IPS-20b (cell line): ENCODE data around the gene CCDC32.

ENCODE experiments used
- H3K27ac ChIP-seq: one replicate; pipeline ENCODE4 v1.5.1; 2013; ENCODE audit warnings: low read length
- H3K27me3 ChIP-seq: 2 replicates; pipeline ENCODE4 v1.6.1; 2013; ENCODE audit warnings: mild to moderate bottlenecking, low read length, inconsistent platforms; ENCODE audit not compliant: insufficient read depth
- H3K36me3 ChIP-seq: 2 replicates; pipeline ENCODE4 v1.6.1; 2013; ENCODE audit warnings: low read depth, mild to moderate bottlenecking, inconsistent platforms, low read length, moderate library complexity; ENCODE audit not compliant: insufficient read depth
- H3K4me1 ChIP-seq: 2 replicates; pipeline ENCODE4 v1.6.1; 2013; ENCODE audit warnings: mild to moderate bottlenecking, control low read depth, inconsistent platforms, low read length, moderate library complexity; ENCODE audit not compliant: insufficient read depth
- H3K4me3 ChIP-seq: 2 replicates; pipeline ENCODE4 v1.5.1; 2013; ENCODE audit warnings: mild to moderate bottlenecking, low read length, inconsistent platforms
- H3K9ac ChIP-seq: 2 replicates; pipeline ENCODE4 v1.6.1; 2013; ENCODE audit warnings: low read depth, mild to moderate bottlenecking, inconsistent platforms, low read length, moderate library complexity
- H3K9me3 ChIP-seq: 2 replicates; pipeline ENCODE4 v1.6.1; 2013; ENCODE audit warnings: mild to moderate bottlenecking, low read depth, low read length, inconsistent platforms; ENCODE audit not compliant: insufficient read depth

CCDC32 gene

DNA sequence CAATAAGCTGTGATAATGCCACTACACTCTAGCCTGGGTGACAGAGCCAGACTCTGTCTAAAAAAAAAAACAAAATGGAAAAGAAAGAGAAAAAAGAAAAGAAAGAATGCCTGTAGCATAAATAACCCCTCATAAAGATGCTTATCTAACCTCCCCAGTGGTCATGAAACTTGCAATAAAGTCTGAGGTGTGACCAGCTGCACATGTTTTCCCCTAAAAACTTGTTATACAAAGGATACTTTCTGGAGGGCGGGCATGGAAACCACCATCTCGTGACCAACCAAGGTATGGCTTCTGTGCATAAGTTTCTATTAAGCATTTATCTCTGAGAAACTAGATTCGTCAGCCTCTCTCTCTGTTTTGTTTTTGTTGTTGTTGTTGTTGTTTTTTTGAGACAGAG, 21.8 kb downstream of the CCDC32 start:
- Histone ChIP-seq H3K27ac (no peak overlapping the region), H3K9ac (no peak overlapping the region), H3K27me3 (no peaks in the 10 kb centered on the region), H3K9me3 (no peaks in the 10 kb centered on the region), H3K4me1 (no peaks in the 10 kb centered on the region), H3K36me3 (no peaks in the 10 kb centered on the region), H3K4me3 (no peak overlapping the region)

DNA sequence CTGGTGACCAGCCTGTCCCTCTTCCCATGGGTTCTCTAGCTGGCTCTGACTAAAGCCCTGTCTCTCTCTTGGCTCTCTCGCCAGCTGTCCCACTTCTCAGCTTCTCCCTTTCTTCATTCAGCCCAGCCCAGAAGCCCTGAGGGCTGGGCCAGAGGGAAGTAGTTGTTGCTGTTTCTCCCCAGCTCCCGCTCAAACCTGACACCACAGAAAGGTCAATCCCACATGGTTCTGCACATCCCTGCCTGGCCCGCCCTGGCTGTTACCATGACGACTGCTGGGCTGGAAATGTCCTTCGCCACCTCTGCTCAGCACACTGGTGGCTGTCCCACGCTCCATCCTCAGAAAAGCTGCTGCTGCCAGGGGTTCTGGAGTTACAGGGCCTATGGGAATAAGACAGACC, 25.9 kb downstream of the CCDC32 start:
- no peaks in the 10 kb centered on the region for H3K36me3 ChIP-seq
- no peak overlapping the region for H3K9ac ChIP-seq

DNA sequence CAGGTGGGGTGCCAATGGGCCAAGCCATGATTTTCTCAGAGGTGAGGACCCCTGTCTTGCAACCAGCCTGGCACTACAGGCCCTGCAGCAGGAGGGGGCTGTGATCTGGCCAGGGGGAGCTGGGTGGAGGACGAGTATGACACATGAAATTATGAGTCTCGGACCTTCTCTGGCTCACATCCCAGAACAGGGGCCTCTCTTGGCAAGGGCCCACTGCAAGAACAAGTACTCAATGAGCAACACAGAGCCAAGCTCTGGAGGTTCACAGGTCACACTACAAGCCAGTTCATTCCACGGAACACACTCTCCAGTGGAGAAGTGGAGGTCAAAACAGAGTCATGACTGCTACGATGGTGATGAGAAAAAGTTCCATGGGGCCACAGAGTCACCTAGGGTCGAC, 28.3 kb downstream of the CCDC32 start:
- no peaks in the 10 kb centered on the region for H3K36me3 ChIP-seq
- H3K27me3 ChIP-seq = no peaks in the 10 kb centered on the region
- H3K4me3 ChIP-seq = no peak overlapping the region
- H3K27ac ChIP-seq = no peak overlapping the region
- H3K9me3 ChIP-seq = no peaks in the 10 kb centered on the region
- no peak overlapping the region for H3K9ac ChIP-seq
- no peaks in the 10 kb centered on the region for H3K4me1 ChIP-seq

More for the DNA sequence above, 25.9 kb downstream of the CCDC32 start:
- Histone ChIP-seq H3K27ac (no peak overlapping the region), H3K4me1 (no peaks in the 10 kb centered on the region), H3K9me3 (no peaks in the 10 kb centered on the region), H3K4me3 (no peak overlapping the region), H3K27me3 (no peaks in the 10 kb centered on the region)

DNA sequence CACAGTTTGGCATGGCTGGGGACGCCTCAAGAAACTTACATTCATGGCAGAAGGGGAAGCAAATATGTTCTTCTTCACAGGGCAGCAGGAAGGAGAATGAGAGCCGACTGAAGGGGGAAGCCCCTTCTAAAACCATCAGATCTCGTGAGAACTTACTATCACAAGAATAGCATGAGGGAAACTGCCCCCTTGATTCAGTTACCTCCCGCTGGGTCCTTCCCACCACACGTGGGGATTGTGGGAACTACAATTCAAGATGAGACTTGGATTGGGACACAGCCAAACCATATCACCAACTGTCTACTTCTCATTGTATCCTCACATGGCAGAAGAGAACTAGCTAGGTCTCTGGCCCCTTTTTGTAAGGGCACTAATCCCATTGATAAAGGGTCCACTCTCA, 30.5 kb downstream of the CCDC32 start:
- no peaks in the 10 kb centered on the region for H3K9me3 ChIP-seq

DNA sequence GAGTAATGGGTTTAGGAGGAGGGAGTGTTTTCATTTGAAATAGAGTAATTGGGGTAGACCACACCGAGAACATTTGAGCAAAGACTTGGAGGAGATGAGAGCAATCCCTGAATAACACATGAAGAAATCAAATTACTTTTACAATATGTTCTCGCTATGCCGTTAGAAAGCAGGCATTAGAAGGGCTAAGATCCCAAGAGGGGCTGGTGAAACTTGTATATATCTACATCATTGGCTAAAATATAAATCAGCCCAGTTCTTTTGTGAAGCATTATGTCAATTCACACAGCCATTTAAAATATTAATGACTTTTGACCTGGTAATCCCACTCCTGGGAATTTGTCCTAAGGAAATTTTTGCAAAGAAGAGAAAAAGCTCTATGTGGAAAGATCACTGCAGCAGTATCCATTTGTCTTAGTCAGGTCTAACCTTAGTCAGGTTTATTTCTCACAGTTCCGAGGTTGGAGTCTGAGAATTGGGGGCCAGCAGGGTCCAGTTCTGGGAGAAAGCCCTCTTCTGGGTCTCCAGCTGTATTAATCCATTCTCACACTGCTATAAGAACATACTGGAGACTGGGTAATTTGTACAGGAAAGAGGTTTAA, 31.0 kb downstream of the CCDC32 start:
- no peaks in the 10 kb centered on the region for H3K27me3 ChIP-seq
- H3K9ac ChIP-seq = no peak overlapping the region
- no peaks in the 10 kb centered on the region for H3K36me3 ChIP-seq
- no peak overlapping the region for H3K4me3 ChIP-seq
- H3K4me1 ChIP-seq = no peaks in the 10 kb centered on the region
- no peaks in the 10 kb centered on the region for H3K9me3 ChIP-seq
- no peak overlapping the region for H3K27ac ChIP-seq

More for the DNA sequence above, 30.5 kb downstream of the CCDC32 start:
- H3K27ac ChIP-seq = no peak overlapping the region
- no peak overlapping the region for H3K9ac ChIP-seq
- no peaks in the 10 kb centered on the region for H3K4me1 ChIP-seq
- H3K4me3 ChIP-seq = no peak overlapping the region
- H3K27me3 ChIP-seq = no peaks in the 10 kb centered on the region
- H3K36me3 ChIP-seq = no peaks in the 10 kb centered on the region

DNA sequence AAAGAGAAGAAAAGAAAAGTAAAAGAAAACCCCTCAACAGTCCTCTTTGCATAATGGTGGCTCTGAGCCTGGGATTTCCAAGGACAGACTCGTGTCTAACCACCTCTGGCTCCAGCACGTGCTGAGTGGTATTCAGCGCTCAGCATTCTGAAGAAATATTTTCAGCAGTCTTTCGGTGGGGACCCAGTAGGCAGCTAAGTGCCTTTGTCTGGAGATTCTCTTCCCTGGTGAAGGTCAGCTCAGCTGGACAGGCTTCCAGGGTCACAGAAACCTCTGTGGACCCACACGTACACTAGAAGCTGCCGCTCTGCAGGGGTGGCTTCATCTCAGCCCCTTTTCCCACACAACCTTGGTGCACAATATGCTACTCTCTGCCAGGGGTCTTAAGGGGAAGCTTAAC, 36.0 kb downstream of the CCDC32 start:
- no peaks in the 10 kb centered on the region for H3K9me3 ChIP-seq
- H3K4me3 ChIP-seq = no peak overlapping the region
- no peak overlapping the region for H3K9ac ChIP-seq
- H3K27ac ChIP-seq = no peak overlapping the region
- H3K27me3 ChIP-seq = no peaks in the 10 kb centered on the region
- H3K4me1 ChIP-seq = no peaks in the 10 kb centered on the region
- H3K36me3 ChIP-seq = no peaks in the 10 kb centered on the region

DNA sequence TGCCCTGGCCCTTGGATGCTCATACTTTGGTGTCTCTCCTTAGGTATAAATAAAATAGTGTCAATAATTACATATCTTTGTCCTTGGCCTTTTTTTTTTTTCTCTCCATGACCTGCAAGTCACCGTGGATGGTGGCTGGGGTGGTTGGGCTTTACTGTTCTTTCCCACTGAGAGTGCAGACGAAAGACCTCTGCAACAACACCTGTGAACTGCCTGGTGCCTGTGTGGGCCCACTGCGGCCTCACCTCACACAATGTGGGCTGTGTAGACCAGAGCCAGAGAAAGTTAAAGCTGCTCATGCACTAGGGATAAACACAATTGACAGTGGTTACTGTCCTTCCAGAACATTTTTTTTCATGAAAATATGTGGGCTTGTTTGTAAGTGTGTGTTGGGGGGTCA, 39.0 kb downstream of the CCDC32 start:
- H3K27ac ChIP-seq = no peak overlapping the region
- H3K4me1 ChIP-seq = no peaks in the 10 kb centered on the region
- H3K9me3 ChIP-seq = no peaks in the 10 kb centered on the region

DNA sequence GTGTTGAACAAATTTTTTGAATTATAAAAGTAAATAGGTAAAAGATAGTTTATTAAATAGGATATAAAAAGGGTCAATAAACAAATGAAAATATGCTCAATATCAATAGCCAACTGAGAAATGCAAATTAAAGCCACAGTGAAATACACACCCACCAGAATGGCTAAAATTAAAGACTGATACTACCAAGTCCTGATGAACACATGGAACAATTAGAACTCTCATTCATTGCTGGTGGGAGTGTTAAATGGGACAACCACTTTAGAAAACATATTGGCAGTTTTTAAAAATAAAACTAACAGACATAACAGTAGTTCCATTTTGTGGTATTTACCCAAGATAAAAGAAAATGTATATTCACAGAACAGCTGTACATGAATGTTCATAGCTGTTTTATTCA, 41.2 kb downstream of the CCDC32 start:
- H3K4me3 ChIP-seq = no peak overlapping the region
- no peak overlapping the region for H3K9ac ChIP-seq
- no peaks in the 10 kb centered on the region for H3K4me1 ChIP-seq
- no peak overlapping the region for H3K27ac ChIP-seq
- no peaks in the 10 kb centered on the region for H3K36me3 ChIP-seq
- no peaks in the 10 kb centered on the region for H3K9me3 ChIP-seq
- no peaks in the 10 kb centered on the region for H3K27me3 ChIP-seq

More for the DNA sequence above, 39.0 kb downstream of the CCDC32 start:
- Histone ChIP-seq H3K9ac (no peak overlapping the region), H3K4me3 (no peak overlapping the region), H3K36me3 (no peaks in the 10 kb centered on the region), H3K27me3 (no peaks in the 10 kb centered on the region)

DNA sequence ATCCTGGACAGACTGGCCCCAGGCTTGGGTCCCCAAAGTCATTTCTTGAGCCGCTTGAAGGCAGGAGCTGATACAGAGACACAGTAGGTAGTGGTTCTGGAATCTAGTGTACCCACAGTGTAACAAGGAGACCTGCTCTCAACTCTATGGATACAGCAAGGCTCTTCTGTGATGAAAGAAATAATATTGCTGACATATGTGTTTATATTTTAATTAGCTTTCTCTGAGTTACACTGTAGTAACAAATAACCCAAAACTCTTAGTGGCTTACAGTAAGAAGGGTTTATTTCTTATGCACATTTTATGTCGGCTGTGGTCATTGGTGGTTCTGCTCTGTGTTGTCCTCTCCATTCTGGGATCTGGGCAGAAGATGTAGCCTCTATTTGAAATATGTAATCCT, 48.5 kb downstream of the CCDC32 start:
- Histone ChIP-seq H3K27ac (no peak overlapping the region), H3K9ac (no peak overlapping the region), H3K9me3 (no peaks in the 10 kb centered on the region), H3K4me1 (no peaks in the 10 kb centered on the region), H3K27me3 (peaks cover 30% of the 10 kb centered on the region), H3K4me3 (no peak overlapping the region), H3K36me3 (no peaks in the 10 kb centered on the region)

DNA sequence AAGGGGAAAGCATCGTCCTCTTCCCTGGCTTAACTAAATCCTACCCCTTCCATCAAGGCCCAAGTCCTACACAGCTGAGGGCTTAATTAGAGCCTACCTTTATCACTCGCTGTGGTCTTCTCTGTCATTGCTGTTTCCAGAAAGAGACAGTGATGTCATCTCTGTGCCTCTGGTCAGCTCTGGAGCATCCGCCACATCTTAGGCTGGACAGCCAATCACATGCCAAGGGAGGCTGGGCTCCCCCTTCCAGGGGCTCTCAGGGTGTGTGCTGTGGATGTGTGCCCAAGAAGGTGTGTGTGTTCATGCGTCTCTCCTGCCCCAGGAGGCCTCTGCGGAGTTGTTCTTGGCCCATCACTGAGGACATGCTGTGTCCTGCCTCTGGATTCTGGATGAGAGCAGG, 51.2 kb downstream of the CCDC32 start:
- no peak overlapping the region for H3K4me3 ChIP-seq
- peaks cover 49% of the 10 kb centered on the region for H3K27me3 ChIP-seq
- no peaks in the 10 kb centered on the region for H3K9me3 ChIP-seq
- H3K36me3 ChIP-seq = no peaks in the 10 kb centered on the region
- no peaks in the 10 kb centered on the region for H3K4me1 ChIP-seq
- no peak overlapping the region for H3K27ac ChIP-seq
- no peak overlapping the region for H3K9ac ChIP-seq

DNA sequence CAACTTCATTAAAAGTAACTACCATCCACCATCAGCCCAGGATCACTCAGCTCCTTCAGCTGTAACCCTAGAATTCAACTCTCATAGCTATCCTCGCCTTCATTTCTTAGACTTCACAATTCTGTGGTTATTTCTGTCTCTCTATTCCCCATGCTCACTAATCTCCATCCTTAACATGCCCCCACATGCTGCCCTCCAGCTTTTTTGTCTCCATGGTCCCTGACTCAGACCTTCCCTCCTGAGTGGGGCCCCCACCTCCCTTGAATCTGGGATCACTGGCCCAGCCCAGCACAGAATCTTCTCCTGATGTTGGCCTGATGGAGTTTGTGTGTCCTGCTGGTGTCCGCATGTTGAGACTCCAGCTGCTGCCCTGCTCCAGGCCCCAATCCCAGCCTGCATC, 52.4 kb downstream of the CCDC32 start:
- peaks cover 60% of the 10 kb centered on the region for H3K27me3 ChIP-seq

DNA sequence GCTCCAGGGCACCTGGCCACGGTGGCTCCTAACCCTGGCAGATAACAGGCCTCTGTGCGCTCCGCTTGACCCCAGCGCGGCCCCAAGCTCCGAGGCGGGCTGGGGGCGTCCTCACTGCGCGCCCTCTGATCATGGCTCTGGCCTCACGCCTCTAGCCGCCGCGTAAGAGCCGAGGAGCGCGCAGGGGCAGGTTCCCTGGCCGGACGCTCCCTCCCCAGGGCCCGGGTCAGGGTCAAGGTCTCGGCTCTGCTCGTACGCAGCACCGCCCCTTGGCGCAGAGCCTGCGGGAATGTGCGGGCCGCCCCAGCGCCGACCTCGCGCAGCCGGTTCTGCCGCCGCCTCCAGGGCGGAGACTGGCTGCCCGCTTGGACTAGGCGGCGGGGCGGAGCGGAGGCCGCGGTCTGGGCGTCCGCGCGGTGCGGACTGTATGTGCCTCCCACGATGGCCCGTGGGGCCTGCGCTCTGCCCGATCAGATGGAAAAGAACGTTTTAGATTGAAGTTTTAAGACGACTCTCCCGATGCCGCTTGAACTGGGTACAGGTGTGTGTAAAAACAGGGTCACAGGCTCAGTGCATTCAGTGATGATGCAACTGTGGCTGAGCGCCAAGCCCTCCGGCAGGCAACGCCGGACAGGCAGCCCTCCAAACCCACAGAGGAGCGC, 53.2 kb downstream of the CCDC32 start:
- H3K4me3 ChIP-seq = peak overlapping the region; percentile 73
- peak overlapping the region; percentile 74; the same call in 1 of the 2 replicates for H3K9ac ChIP-seq

More for the DNA sequence above, 52.4 kb downstream of the CCDC32 start:
- Histone ChIP-seq H3K36me3 (no peaks in the 10 kb centered on the region), H3K9ac (peak overlapping the region; percentile 74; the same call in 1 of the 2 replicates), H3K4me1 (no peaks in the 10 kb centered on the region), H3K27ac (no peak overlapping the region), H3K4me3 (no peak overlapping the region), H3K9me3 (no peaks in the 10 kb centered on the region)

More for the DNA sequence above, 53.2 kb downstream of the CCDC32 start:
- peaks cover 3% of the 10 kb centered on the region; the same call in 1 of the 2 replicates for H3K4me1 ChIP-seq
- no peak overlapping the region for H3K27ac ChIP-seq
- no peaks in the 10 kb centered on the region for H3K36me3 ChIP-seq
- H3K27me3 ChIP-seq = peaks cover 66% of the 10 kb centered on the region
- no peaks in the 10 kb centered on the region for H3K9me3 ChIP-seq
